A673 (cell line): Measurements from ENCODE around the gene EDNRA. TPM values are rescaled to one million over a fixed set of nuclear protein-coding genes. Genes with fewer than 3 reads are reported as not detected.

Experiments used
- BruUV-seq: library from RNA; stranded (reverse); fragments of 400-500 nt; replicated peaks from 2 replicates; lab custom pipeline; 2021; lab: Mats Ljungman, UMichigan
- CTCF ChIA-PET: fragments of 300-600 bp; sonication (Branson Sonifier 250); formaldehyde crosslinking; loops from one replicate; lab custom pipeline; 2022; ENCODE audit warnings: antibody characterized with exemption; lab: Charles Lee
- POLR2A ChIA-PET: fragments of 300-600 bp; sonication (Branson Sonifier 250); formaldehyde crosslinking; loops from one replicate; lab custom pipeline; 2022; ENCODE audit warnings: antibody characterized with exemption; ENCODE audit not compliant: low non-redundant PET; lab: Charles Lee
- DNase-seq: peaks from one replicate; pipeline ENCODE4 v3.0.0-alpha.2; 2015; ENCODE audit warnings: low spot score
- H3K27ac ChIP-seq: fragments of 200-600 bp; sonication (generic); 2 replicates; pipeline ENCODE4 v1.5.1; 2016; ENCODE audit warnings: mixed run types, low read depth, mild to moderate bottlenecking, mixed read lengths, antibody characterized with exemption, low read length; ENCODE audit not compliant: poor library complexity, severe bottlenecking
- H3K27me3 ChIP-seq: fragments of 200-600 bp; sonication (generic); replicated peaks from 2 replicates; pipeline ENCODE4 v1.6.1; 2017; ENCODE audit warnings: mixed run types, low read depth, mild to moderate bottlenecking, mixed read lengths, antibody characterized with exemption, low read length; ENCODE audit not compliant: insufficient read depth, poor library complexity
- H3K36me3 ChIP-seq: fragments of 200-600 bp; sonication (generic); 2 replicates; pipeline ENCODE4 v1.6.1; 2016; ENCODE audit warnings: mixed run types, mild to moderate bottlenecking, mixed read lengths, antibody characterized with exemption, low read length; ENCODE audit not compliant: insufficient read depth, poor library complexity, severe bottlenecking
- H3K4me1 ChIP-seq: fragments of 200-600 bp; sonication (generic); 2 replicates; pipeline ENCODE4 v1.6.1; 2017; ENCODE audit warnings: mixed run types, mild to moderate bottlenecking, mixed read lengths, antibody characterized with exemption, low read length; ENCODE audit not compliant: insufficient read depth, poor library complexity, severe bottlenecking
- H3K4me3 ChIP-seq: fragments of 200-600 bp; sonication (generic); 2 replicates; pipeline ENCODE4 v1.5.1; 2016; ENCODE audit warnings: low read depth, mixed run types, mild to moderate bottlenecking, mixed read lengths, low read length; ENCODE audit not compliant: poor library complexity, severe bottlenecking
- H3K9me3 ChIP-seq: fragments of 200-600 bp; sonication (generic); 2 replicates; pipeline ENCODE4 v1.6.1; 2016; ENCODE audit warnings: mixed run types, low read depth, mild to moderate bottlenecking, mixed read lengths, antibody characterized with exemption, low read length; ENCODE audit not compliant: poor library complexity, severe bottlenecking
- CTCF ChIP-seq: fragments of 300-800, 200-600 bp; sonication (generic); conservative IDR thresholded peaks from 2 replicates; pipeline ENCODE4 v1.5.1; 2017; ENCODE audit warnings: low read depth, mild to moderate bottlenecking, antibody characterized with exemption, low read length, moderate library complexity, mixed read lengths
- EZH2 ChIP-seq: fragments of 200-600 bp; sonication (generic); IDR thresholded peaks from 2 replicates; pipeline ENCODE4 v1.6.1; 2017; ENCODE audit warnings: borderline replicate concordance, low read depth, mild to moderate bottlenecking, mixed read lengths, antibody characterized with exemption, low read length; ENCODE audit not compliant: poor library complexity, severe bottlenecking
- intact Hi-C: fragments of 100-400 bp; cut with micrococcal nuclease; formaldehyde crosslinking; loops from one replicate; pipeline ENCODE4 v1.10.0; 2022; ENCODE audit not compliant: unreplicated experiment
- total RNA-seq: library from RNA; stranded (reverse); gene quantifications from 2 replicates; pipeline ENCODE4 v1.2.3, GENCODE V29; 2021

The EDNRA gene
- total RNA-seq, 1 experiment from 2014 or later: 23.9 TPM

GRCh38 chr4:147586032-147586431 is 105.1 kb downstream of the EDNRA start:
- H3K27ac ChIP-seq: no peak overlapping the region
- CTCF ChIA-PET: no interaction called here
- no peaks in the 10 kb centered on the region for H3K27me3 ChIP-seq
- H3K4me1 ChIP-seq: peaks cover 10% of the 10 kb centered on the region
- DNase-seq: no peak
- POLR2A ChIA-PET: no interaction called here
- H3K4me3 ChIP-seq: no peak overlapping the region
- no peaks in the 10 kb centered on the region for H3K9me3 ChIP-seq
- intact Hi-C loops: loop anchor here (5.0 kb wide), 1 partner anchor 569 kb away; no protein-coding TSS in a partner anchor
- TF ChIP-seq CTCF (no peak), EZH2 (no peak)
- no peaks in the 10 kb centered on the region for H3K36me3 ChIP-seq
- BruUV-seq: no TSS peak

GRCh38 chr4:147586637-147587036 is 105.7 kb downstream of the EDNRA start:
- Histone ChIP-seq H3K9me3 (no peaks in the 10 kb centered on the region), H3K4me3 (no peak overlapping the region), H3K27ac (no peak overlapping the region), H3K36me3 (no peaks in the 10 kb centered on the region), H3K4me1 (peaks cover 10% of the 10 kb centered on the region), H3K27me3 (no peaks in the 10 kb centered on the region)
- no TSS peak for BruUV-seq
- ChIA-PET POLR2A (no interaction called here), CTCF (no interaction called here)
- intact Hi-C loops: loop anchor here (5.0 kb wide), 1 partner anchor 569 kb away; no protein-coding TSS in a partner anchor
- TF ChIP-seq EZH2 (no peak), CTCF (no peak)
- DNase-seq: no peak

- intact Hi-C loops: loop anchor here (5.0 kb wide), 1 partner anchor 570 kb away; no protein-coding TSS in a partner anchor
- no peak for TF ChIP-seq EZH2
- TF ChIP-seq CTCF: no peak
- CTCF ChIA-PET: no interaction called here
Measured at GRCh38 chr4:147587041-147587440, 106.1 kb downstream of the EDNRA start.

More at GRCh38 chr4:147587041-147587440, 106.1 kb downstream of the EDNRA start:
- Histone ChIP-seq H3K27me3 (no peaks in the 10 kb centered on the region), H3K9me3 (no peaks in the 10 kb centered on the region), H3K4me1 (peaks cover 10% of the 10 kb centered on the region), H3K27ac (no peak overlapping the region), H3K36me3 (no peaks in the 10 kb centered on the region), H3K4me3 (no peak overlapping the region)
- DNase-seq: no peak
- POLR2A ChIA-PET: no interaction called here
- no TSS peak for BruUV-seq
